ENCODE data around the gene DAND5. TPM values are rescaled to one million over a fixed set of nuclear protein-coding genes. Genes with fewer than 3 reads are reported as not detected.

Gene DAND5
- polyA plus RNA-seq, 1 donor (not counting 4 experiments of a cell fraction or from before 2014, with no cell fraction given), result not detected

GRCh38 chr19:12943437-12944044 lies 25.8 kb upstream of the DAND5 start:
- H3K4me1 ChIP-seq (ENCODE audit: control insufficient read depth, extremely low read depth, insufficient read depth, low read length), result peaks cover 32% of the 10 kb centered on the region
- no peaks in the 10 kb centered on the region for H3K9me3 ChIP-seq (ENCODE audit: control insufficient read depth, low read depth, low read length)
- peaks cover 41 to 50% of the 10 kb centered on the region in 2 experiments for H3K36me3 ChIP-seq (ENCODE audit: control insufficient read depth in 2 of 2, extremely low read depth in 1 of 2, insufficient read depth in 2 of 2, low read length in 2 of 2)
- no peak overlapping the region for H3K27ac ChIP-seq (ENCODE audit: control insufficient read depth, insufficient read depth, low read length)
- no peak for TF ChIP-seq EZH2 (IDR thresholded peaks at IDR 0.05; ENCODE audit: low read length)
- TF ChIP-seq CTCF (optimal IDR thresholded peaks at IDR 0.05 in 1 of 3, IDR thresholded peaks at IDR 0.05 in 1 of 3, conservative IDR thresholded peaks at IDR 0.05 in 1 of 3; ENCODE audit: extremely low read depth in 1 of 3, insufficient read depth in 2 of 3, low read length in 3 of 3), result no peak
- H3K27me3 ChIP-seq (ENCODE audit: control insufficient read depth, extremely low read depth, insufficient read depth, low read length), result no peaks in the 10 kb centered on the region
- H3K79me2 ChIP-seq (ENCODE audit: control insufficient read depth, insufficient read depth, low read length), result peaks cover 68% of the 10 kb centered on the region
- H3K9ac ChIP-seq (ENCODE audit: control insufficient read depth, extremely low read depth, insufficient read depth, low read length), result no peak overlapping the region
- peaks cover 23% of the 10 kb centered on the region for H4K20me1 ChIP-seq (ENCODE audit: control insufficient read depth, extremely low read depth, insufficient read depth, low read length)
- H3K4me3 ChIP-seq (ENCODE audit: control insufficient read depth in 2 of 3, extremely low read depth in 1 of 3, insufficient read depth in 2 of 3, low read depth in 1 of 3, low read length in 3 of 3), result no peak overlapping the region
- dilution Hi-C loops (cut with MboI; ENCODE audit: extremely low pct_ligation_motif_present, low sequenced_read_pairs), result no loop called here
- FAIRE-seq (no peak), DNase-seq (ENCODE audit: low read depth, low spot score) (no peak)
- H2AFZ ChIP-seq (ENCODE audit: control insufficient read depth, low read length), result no peak overlapping the region
- H3K9me1 ChIP-seq (ENCODE audit: control insufficient read depth, extremely low read depth, insufficient read depth, low read length), result peaks cover 2% of the 10 kb centered on the region
- H3K4me2 ChIP-seq (ENCODE audit: control insufficient read depth, extremely low read depth, insufficient read depth, low read depth, low read length), result no peak overlapping the region

GRCh38 chr19:12944104-12944674 lies 25.2 kb upstream of the DAND5 start:
- H3K4me3 ChIP-seq (ENCODE audit: control insufficient read depth in 2 of 3, extremely low read depth in 1 of 3, insufficient read depth in 2 of 3, low read depth in 1 of 3, low read length in 3 of 3), result no peak overlapping the region
- H3K36me3 ChIP-seq (ENCODE audit: control insufficient read depth in 2 of 2, extremely low read depth in 1 of 2, insufficient read depth in 2 of 2, low read length in 2 of 2), result peaks cover 44 to 52% of the 10 kb centered on the region in 2 experiments
- peaks cover 2% of the 10 kb centered on the region for H3K9me1 ChIP-seq (ENCODE audit: control insufficient read depth, extremely low read depth, insufficient read depth, low read length)
- FAIRE-seq, result no peak
- H3K9me3 ChIP-seq (ENCODE audit: control insufficient read depth, low read depth, low read length), result no peaks in the 10 kb centered on the region
- peaks cover 32% of the 10 kb centered on the region for H3K4me1 ChIP-seq (ENCODE audit: control insufficient read depth, extremely low read depth, insufficient read depth, low read length)
- H3K4me2 ChIP-seq (ENCODE audit: control insufficient read depth, extremely low read depth, insufficient read depth, low read depth, low read length), result peak overlapping the region; percentile 3
- peaks cover 62% of the 10 kb centered on the region for H3K79me2 ChIP-seq (ENCODE audit: control insufficient read depth, insufficient read depth, low read length)
- dilution Hi-C loops (cut with MboI; ENCODE audit: extremely low pct_ligation_motif_present, low sequenced_read_pairs), result no loop called here
- no peaks in the 10 kb centered on the region for H3K27me3 ChIP-seq (ENCODE audit: control insufficient read depth, extremely low read depth, insufficient read depth, low read length)
- no peak for DNase-seq (ENCODE audit: low read depth, low spot score)
- peaks cover 20% of the 10 kb centered on the region for H4K20me1 ChIP-seq (ENCODE audit: control insufficient read depth, extremely low read depth, insufficient read depth, low read length)
- no peak overlapping the region for H2AFZ ChIP-seq (ENCODE audit: control insufficient read depth, low read length)
- TF ChIP-seq EZH2 (IDR thresholded peaks at IDR 0.05; ENCODE audit: low read length) (no peak), CTCF (optimal IDR thresholded peaks at IDR 0.05 in 1 of 3, IDR thresholded peaks at IDR 0.05 in 1 of 3, conservative IDR thresholded peaks at IDR 0.05 in 1 of 3; ENCODE audit: extremely low read depth in 1 of 3, insufficient read depth in 2 of 3, low read length in 3 of 3) (no peak)
- H3K27ac ChIP-seq (ENCODE audit: control insufficient read depth, insufficient read depth, low read length), result no peak overlapping the region
- H3K9ac ChIP-seq (ENCODE audit: control insufficient read depth, extremely low read depth, insufficient read depth, low read length), result no peak overlapping the region
